Measurements from ENCODE around the gene TMEM273. TPM values are rescaled to one million over a fixed set of nuclear protein-coding genes. Genes with fewer than 3 reads are reported as not detected.

TMEM273 gene
- total and polyA plus RNA-seq, 9 donors: 1.5 to 25.2 (median 5.0) TPM

- intact Hi-C loops (cut with DNase I): no loop called here
- Histone ChIP-seq H3K27ac (no peak overlapping the region), H3K4me1 (ENCODE audit: insufficient read depth) (no peaks in the 10 kb centered on the region), H3K27me3 (no peaks in the 10 kb centered on the region), H3K4me3 (no peak overlapping the region), H3K9me3 (no peaks in the 10 kb centered on the region), H3K36me3 (no peaks in the 10 kb centered on the region)
- 83 to 94% (median 92%) methylated on average over 12 of the region's 12 CpGs for WGBS, 3 donors
- TF ChIP-seq POLR2A (IDR thresholded peaks at IDR 0.05) (no peak), EP300 (IDR thresholded peaks at IDR 0.05) (no peak), CTCF (IDR thresholded peaks at IDR 0.05) (no peak)
- no peak for DNase-seq
Observed at GRCh38 chr10:49167425-49168170, 20.6 kb downstream of the TMEM273 start.

- 81 to 85% (median 84%) methylated on average over 14 of the region's 14 CpGs for WGBS, 3 donors
- intact Hi-C loops (cut with DNase I): no loop called here
- no peak overlapping the region for H3K27ac ChIP-seq
Observed at GRCh38 chr10:49166484-49167400, 21.4 kb downstream of the TMEM273 start.

GRCh38 chr10:49165821-49166483, 22.2 kb downstream of the TMEM273 start:
- H3K4me1 ChIP-seq (ENCODE audit: insufficient read depth): no peaks in the 10 kb centered on the region
- TF ChIP-seq CTCF (IDR thresholded peaks at IDR 0.05) (no peak), POLR2A (IDR thresholded peaks at IDR 0.05) (no peak), EP300 (IDR thresholded peaks at IDR 0.05) (no peak)
- H3K9me3 ChIP-seq: no peaks in the 10 kb centered on the region
- 86 to 88% (median 86%) methylated on average over 14 of the region's 14 CpGs for WGBS, 3 donors
- DNase-seq: no peak
- no peaks in the 10 kb centered on the region for H3K36me3 ChIP-seq
- H3K4me3 ChIP-seq: no peak overlapping the region
- H3K27me3 ChIP-seq: no peaks in the 10 kb centered on the region
- H3K27ac ChIP-seq: no peak overlapping the region
- intact Hi-C loops (cut with DNase I): no loop called here

More at GRCh38 chr10:49166484-49167400, 21.4 kb downstream of the TMEM273 start:
- DNase-seq: no peak
- no peaks in the 10 kb centered on the region for H3K9me3 ChIP-seq
- H3K4me1 ChIP-seq (ENCODE audit: insufficient read depth): no peaks in the 10 kb centered on the region
- TF ChIP-seq POLR2A (IDR thresholded peaks at IDR 0.05): no peak
- no peak for TF ChIP-seq EP300 (IDR thresholded peaks at IDR 0.05)
- TF ChIP-seq CTCF (IDR thresholded peaks at IDR 0.05): no peak
- no peaks in the 10 kb centered on the region for H3K27me3 ChIP-seq
- no peaks in the 10 kb centered on the region for H3K36me3 ChIP-seq
- H3K4me3 ChIP-seq: no peak overlapping the region

GRCh38 chr10:49165259-49165658, 22.9 kb downstream of the TMEM273 start:
- Histone ChIP-seq H3K36me3 (no peaks in the 10 kb centered on the region), H3K27me3 (no peaks in the 10 kb centered on the region), H3K27ac (no peak overlapping the region), H3K9me3 (no peaks in the 10 kb centered on the region), H3K4me1 (ENCODE audit: insufficient read depth) (no peaks in the 10 kb centered on the region), H3K4me3 (no peak overlapping the region)
- TF ChIP-seq EP300 (IDR thresholded peaks at IDR 0.05) (no peak), CTCF (IDR thresholded peaks at IDR 0.05) (no peak)
- intact Hi-C loops (cut with DNase I): no loop called here
- 85 to 88% (median 86%) methylated on average over 7 of the region's 7 CpGs for WGBS, 3 donors
- DNase-seq: no peak

Data from ovary (tissue), 9 donors.